Neural cell (in vitro differentiated cells): ENCODE results near the gene PDE9A.

Experiments
- CTCF ChIP-seq: fragments of 450-650 bp; IDR thresholded peaks from 2 replicates; pipeline ENCODE4 v1.5.1; 2014; ENCODE audit warnings: antibody characterized with exemption, mild to moderate bottlenecking, moderate library complexity; ENCODE audit not compliant: poor library complexity, severe bottlenecking
- EP300 ChIP-seq: fragments of 450-650 bp; conservative IDR thresholded peaks from 2 replicates; pipeline ENCODE4 v1.6.1; 2014; ENCODE audit warnings: antibody characterized with exemption, mild to moderate bottlenecking, moderate library complexity; ENCODE audit not compliant: poor library complexity, severe bottlenecking
- EZH2 ChIP-seq: fragments of 200-600, 300-800 bp; shearing (Covaris generic), sonication (generic); IDR thresholded peaks from 2 replicates; pipeline ENCODE4 v1.6.1; 2014; ENCODE audit warnings: antibody characterized with exemption, low read length, borderline replicate concordance, mild to moderate bottlenecking; ENCODE audit not compliant: insufficient read depth, poor library complexity, severe bottlenecking
- POLR2AphosphoS5 ChIP-seq: IDR thresholded peaks from 2 replicates; pipeline ENCODE4 v1.6.1; 2012
- RAD21 ChIP-seq: fragments of 450-650 bp; conservative IDR thresholded peaks from 2 replicates; pipeline ENCODE4 v1.6.1; 2014; ENCODE audit warnings: antibody characterized with exemption, mild to moderate bottlenecking, moderate library complexity
- REST ChIP-seq: IDR thresholded peaks from 2 replicates; pipeline ENCODE4 v1.6.1; 2012; ENCODE audit warnings: borderline replicate concordance

- TF ChIP-seq CTCF (no peak), EP300 (no peak), POLR2AphosphoS5 (no peak), EZH2 (no peak), RAD21 (no peak), REST (no peak)
Observed at GRCh38 chr21:42705346-42705745, 51.9 kb downstream of the PDE9A start.
